ENCODE results near the gene PDE4B.
"Not testable (repeated sequence)": the region's sequence is repeated elsewhere in the genome, so short reads cannot be mapped to it uniquely, and the experiment has no call there.

The PDE4B gene

DNA sequence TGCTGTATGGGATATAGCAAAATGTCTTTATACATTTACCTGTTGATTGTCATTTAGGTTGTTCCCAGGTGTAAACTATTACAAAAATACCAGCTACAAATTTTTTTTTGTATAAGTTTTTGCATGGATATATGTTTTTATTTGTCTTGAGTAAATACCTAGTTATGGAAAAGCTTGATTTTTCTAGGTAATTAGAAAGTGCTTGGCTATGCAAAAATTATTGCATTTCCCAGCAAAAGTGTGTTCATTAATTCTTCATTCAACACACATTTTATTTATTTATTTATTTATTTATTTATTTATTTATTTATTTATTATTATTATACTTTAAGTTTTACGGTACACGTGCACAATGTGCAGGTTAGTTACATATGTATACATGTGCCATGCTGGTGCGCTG lies 22.1 kb downstream of the PDE4B start:
- no peak for DNase-seq (ENCODE audit: low spot score)

DNA sequence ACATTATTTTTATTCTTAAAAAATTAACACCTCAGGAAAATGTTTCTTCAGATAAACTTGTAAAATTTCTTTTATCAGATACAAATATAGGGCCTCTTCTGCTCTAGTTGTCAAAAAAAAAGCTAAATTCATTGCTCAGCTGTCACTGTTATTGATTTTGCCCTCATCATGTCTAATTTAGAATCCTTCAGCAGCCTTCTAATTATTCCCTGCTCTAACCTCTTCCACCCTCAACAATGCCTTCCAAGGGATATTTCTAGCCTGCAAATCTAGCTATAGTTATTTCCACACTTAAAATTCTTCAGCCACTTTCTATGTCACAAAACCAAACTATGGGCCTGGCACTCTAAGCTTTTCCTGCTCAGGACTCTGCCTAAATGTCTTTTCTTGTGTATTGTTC lies 25.2 kb downstream of the PDE4B start:
- no peak for DNase-seq (ENCODE audit: low spot score)

DNA sequence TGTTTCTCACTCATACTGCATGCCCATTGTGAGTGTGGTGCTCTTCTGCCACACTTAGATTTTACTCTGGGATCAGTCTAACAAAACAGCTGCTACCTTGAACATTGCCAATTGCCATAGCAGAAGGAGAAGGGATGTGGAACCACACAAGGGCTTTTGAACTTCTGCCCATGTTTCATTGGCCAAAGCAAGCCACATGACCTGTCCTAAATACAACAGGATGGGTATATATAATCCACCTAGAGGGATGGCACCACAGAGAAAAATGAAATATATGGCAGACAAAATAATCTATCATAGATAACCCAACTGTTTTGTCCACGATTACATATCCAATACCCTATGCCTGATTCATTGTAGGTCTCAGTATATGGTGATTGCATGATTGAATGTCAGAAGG lies 26.3 kb downstream of the PDE4B start:
- DNase-seq (ENCODE audit: low spot score), result no peak

DNA sequence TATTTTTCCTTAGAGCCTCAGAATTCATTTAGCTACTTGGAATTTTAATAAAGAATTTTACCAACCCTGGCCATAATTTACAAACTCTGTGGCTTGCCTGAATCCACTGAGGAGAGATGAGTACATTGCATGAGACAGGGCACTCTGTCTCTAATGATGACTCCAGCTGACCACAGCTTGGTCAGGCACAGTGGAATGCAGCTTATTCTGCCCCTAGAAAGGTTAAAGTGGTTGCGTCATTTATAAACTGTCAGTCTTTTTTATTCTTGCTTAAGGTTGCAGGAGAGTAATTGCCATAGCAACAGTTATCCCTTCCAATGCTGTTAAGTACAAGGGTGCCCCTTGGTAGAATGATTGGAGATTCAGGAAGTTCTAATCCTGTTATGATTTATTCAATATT lies 28.3 kb downstream of the PDE4B start:
- no peak for DNase-seq (ENCODE audit: low spot score)

DNA sequence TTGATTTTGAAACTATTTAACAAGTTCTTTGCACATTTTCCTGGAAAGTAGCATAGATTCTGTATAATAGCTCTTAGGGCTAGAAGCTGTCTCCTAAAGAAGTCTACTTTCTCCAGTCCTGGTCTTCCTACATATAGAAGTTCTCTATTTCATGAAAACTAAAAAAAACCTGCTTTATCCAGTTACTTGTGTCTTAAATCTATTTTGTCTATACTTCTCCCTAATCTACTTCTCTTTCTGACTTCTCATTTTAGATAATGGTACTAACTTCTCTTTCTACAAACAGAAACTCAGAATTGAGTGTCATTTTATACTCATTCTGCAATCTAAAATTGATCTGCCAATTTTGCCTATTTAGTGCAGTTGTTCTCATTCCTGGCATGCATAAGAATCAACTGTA lies 28.7 kb downstream of the PDE4B start:
- no peak for DNase-seq (ENCODE audit: low spot score)

DNA sequence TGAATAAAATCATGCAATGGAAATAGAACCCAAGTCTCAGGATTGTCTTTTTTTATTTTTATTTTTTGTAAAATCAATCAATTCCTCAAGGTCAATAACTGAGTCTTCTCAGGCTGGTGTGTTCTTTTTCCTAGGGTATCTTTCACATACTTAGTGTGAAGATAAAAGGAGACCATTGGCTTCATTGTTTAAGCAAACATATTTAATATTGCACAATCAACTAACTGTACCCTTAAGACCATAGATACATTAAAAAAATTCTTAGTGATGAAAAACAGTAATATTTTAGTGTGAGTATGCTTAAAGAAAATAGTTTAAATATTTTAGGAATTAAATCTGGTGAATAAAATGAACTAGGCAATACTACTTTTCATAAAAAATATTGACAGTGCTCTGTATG lies 31.4 kb downstream of the PDE4B start:
- no peak for DNase-seq (ENCODE audit: low spot score)

DNA sequence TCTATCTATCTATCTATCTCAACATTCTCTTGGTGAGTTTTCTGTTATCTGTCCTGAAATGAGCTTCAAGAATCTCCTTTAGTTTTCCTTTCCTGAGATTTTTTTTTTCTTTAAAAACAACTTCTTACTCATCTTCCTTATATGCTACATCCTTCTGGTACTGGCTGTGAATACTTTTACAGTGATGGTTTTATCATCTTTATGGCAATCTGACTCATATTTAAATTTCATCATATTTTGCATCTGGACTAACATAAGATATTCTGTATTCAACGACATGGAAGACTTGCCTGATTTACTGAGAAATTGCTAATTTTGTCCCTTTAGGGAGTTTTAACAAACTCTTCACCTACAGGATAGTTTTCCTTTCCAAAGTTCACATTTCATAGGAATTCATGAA lies 33.0 kb downstream of the PDE4B start:
- DNase-seq (ENCODE audit: low spot score), result no peak

DNA sequence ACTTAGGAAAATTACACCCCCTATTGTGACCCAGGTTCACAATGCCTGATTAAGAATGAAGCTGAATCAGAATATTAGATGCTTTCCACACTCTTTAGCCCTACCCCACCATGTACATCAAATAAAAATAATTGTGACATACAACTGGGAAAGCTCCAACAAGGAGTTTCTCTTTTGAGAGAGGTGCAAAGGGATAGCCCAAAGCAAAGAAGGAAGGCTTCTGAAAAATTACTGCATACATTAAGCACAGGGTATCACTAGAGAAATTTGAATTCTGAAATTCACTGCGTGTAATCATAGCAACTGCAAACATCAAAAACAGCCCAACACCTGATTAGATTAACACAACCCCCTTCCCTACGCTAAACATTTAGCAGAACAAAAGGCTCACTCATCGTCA lies 34.1 kb downstream of the PDE4B start:
- DNase-seq (ENCODE audit: low spot score), result no peak

DNA sequence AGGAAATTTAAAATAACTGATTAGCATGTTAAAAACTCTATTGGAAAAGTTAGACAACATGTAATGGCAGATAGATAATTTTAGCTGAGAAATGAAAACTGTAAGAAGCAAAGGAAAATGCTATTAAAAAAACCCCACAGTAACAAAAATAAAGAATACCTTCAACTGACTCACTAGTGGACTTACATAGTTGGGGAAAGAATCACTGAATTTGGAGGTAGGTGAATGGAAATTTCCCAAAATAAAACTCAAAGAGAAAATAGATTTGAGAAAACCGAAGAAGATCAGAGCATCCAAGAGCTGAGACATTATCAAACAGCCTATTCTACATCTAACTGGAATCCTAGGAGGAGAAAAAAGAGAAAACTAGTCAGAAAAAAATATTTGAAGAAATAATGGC lies 34.7 kb downstream of the PDE4B start:
- DNase-seq (ENCODE audit: low spot score), result no peak

DNA sequence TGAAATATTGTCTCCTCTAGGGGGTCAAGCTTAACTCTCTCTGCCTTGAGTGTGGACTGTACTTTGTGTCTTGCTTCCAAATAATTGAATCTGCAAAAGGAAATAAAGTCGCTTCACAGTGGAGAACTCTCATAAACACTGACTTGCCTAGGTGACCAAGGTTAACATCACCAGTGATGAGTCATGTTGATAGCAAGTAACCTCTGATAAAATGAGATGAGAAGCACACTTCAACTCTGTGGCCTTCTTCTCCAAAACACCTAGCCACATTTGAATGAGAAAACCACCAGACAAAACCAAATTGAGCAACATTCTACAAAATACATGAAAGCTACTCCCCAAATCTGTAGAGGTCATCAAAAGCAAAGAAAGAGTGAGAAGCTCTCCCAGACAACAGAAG lies 37.6 kb downstream of the PDE4B start:
- no peak for DNase-seq (ENCODE audit: low spot score)

DNA sequence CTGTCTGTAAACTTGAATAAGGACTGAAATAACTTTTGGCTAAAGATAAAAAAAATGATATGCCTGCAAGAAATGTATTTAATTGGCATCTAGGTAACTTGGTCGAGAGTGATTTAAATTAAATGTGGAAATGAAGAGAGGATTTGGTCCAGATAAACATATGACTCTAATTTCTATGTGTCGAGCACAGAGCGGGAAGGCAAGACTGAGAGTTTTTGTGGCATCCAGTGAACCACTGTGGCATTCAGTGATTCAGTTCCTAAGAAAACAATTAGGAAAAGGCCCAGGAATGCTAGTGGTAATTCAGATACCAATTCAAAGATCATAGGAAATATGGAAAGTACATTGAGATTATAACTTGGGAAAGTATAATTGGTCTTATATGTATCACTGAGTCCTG lies 39.6 kb downstream of the PDE4B start:
- DNase-seq (ENCODE audit: low spot score), result no peak

DNA sequence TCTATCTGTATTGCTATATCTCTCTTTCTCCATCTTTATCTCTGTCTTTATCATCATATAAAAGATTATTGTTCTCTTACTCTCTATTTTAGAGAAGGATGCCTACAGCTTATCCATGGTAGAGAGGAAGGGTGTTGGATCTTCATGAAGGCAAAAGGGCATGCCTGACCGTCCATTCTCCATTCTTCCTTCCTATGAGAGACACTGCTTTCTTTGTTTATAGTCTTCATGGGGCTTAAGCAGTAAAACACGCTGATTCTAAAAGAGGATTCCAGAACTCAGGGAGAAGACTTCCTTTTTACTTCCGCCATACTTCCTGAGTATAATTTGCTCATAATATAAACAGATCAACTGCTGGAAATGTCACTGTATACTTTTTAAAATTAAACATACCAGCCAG lies 44.0 kb downstream of the PDE4B start:
- DNase-seq (ENCODE audit: low spot score), result no peak

DNA sequence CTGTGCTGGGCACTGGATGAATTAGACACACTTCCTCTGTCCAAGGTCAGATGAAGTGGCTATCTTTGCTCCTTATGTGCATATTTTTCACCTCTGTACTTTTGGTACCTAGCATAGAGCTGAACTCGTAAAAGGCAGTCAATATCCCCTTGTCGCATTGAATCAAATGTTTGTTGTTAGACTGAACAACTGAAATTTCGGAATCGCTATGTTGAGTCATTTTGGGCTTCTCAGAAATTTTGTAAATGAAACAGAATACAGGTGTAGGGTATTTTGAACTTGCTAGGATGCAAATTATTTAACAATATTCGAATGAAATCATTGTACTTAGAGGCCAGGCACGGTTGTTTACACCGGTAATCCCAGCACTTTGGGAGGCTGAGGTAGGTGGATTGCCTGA lies 48.0 kb downstream of the PDE4B start:
- no peak for DNase-seq (ENCODE audit: low spot score)

DNA sequence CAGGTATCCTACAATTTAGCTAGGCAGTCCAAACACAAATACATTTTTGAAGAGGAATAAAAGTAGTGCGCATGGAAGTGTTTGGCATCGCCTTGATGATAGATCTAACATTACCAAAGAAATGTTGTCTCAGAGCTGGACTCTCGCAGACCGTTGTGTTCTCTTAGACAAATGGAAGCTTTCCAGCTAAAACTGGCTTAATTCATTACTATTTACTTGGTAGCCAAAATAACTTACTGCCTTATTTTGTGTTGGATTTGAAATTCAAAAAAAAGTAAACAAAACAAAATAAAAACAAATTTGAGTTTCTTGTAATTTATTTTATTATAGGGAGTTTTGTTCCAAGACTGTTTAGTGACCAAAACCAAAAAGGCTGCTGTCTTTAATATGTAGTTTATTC lies 51.6 kb downstream of the PDE4B start:
- DNase-seq (ENCODE audit: low spot score), result no peak

DNA sequence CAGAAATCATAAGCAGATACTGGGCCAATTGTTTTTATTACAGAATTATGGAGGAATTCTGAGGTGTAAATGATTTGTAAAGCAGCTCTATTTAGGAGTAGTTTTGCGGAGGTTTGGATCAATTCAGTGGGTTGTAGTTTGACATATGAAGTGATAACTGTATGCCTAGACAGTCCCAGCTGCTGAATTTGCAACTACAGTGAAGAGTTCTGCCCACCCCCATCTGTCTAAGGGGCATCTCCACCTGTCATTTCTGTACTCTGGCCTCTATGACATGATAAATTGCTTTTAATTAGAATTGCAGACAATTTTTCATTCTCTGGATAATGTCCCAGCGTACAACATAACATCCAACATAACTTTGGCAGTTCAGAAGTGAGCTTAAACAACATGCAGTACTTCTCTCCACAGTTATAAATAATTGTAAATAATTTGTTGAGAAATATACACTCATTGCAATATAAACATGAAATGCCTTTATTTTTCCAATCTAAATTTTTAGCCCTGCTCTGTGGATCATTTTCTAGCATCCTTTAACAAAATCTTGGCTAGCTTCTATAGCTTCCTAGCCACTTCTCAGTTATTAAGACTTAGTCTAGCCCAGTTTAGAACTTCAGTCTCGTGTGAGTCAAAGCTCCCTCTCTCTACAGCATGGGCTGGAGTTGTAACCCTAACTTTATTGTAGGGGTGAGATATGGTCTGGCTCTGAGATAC lies 52.3 kb downstream of the PDE4B start:
- no peak for DNase-seq (ENCODE audit: low spot score)

DNA sequence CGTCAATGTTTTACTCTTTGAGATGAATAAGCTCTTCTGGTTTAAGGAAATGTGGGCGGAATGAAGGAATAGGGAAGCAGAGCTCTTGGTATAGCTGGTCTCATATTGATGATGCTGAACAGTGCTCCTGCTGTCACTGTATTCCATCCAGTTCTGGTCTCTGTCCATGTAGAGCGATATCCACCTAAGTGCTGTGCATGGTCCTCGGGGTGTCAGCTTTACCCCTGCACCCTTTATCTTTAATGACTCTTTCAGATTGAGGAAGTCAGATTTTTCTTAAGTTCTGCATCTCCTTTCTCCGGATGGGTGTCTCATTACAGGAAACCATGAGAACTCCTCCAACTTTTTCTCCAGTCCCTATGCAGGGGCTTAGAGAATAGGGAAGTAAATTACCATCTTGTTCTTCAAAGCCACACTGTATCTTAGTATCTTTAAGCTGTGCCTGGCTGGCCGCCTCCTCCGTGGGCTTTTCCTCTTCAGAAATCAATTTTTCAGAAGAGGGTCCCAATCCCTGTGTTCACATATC lies 52.9 kb downstream of the PDE4B start:
- no peak for DNase-seq (ENCODE audit: low spot score)

DNA sequence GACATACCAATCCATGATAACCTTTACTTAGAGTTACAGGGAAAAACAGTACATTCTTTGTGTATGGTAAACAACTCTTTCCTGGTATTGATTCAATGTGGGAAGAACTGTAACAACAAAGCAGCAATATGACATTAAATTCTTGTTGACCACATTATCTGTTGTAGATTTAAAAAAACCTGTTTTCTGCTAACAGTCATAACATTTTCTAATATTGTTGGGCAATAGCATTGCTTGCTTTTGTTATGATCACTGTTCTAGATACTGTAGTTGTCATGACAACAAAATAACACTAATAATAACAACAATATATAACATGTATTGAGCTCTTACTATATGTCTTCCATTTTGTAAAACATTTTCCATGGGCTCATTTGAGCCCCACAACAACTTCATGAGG lies 54.2 kb downstream of the PDE4B start:
- no peak for DNase-seq (ENCODE audit: low spot score)

DNA sequence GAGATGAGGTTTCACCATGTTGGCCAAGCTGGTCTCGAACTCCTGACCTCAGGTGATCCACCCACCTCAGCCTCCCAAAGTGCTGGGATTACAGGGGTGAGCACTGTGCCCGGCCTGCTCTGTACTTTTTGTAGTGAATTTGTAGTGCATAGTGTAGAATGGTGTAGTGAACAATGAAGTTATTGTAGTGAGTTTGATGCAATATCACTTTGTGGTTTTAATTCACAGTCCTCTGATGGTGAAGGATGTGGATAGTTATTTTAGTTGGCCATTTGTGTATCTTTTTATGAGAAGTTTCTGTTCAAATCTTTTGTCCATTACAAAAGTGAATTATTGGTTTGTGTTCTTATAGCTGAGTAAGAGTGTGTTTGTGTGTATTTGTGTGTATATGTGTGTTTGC lies 57.6 kb downstream of the PDE4B start:
- no peak for DNase-seq (ENCODE audit: low spot score)

DNA sequence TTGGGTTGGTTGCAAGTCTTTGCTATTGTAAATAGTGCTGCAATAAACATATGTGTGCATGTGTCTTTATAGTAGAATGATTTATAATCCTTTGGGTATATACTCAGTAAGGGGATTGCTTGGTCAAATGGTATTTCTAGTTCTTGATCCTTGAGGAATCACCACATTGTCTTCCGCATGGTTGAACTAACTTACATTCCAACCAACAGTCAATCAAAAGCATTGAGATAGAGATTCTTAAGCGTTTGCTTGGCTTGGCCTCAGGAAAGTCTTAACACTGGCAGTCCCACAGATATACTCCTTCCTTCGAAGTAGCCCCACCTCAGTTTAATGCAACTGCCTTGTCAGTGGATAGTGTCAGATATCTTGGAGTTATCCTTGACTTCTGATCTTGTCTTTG lies 63.9 kb downstream of the PDE4B start:
- not testable (repeated sequence) for DNase-seq (ENCODE audit: low spot score)

DNA sequence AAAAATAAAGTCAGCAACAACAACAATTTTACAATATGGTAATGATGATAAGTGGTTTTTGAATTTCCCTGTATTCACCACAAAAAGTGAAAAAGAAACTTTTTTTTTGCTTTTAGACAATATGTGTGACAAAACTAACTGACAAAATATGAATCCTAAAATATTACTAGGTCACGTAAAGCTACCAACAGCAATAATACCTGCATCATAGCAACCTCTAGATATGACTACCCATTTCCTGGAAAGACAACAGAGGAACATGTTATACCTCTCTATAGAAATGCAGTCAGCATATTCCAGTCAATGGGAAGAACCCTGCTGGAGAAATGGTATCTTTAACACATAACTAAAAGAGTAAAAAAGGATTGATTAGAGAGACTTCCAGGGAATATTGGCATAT lies 73.7 kb downstream of the PDE4B start:
- DNase-seq (ENCODE audit: low spot score), result no peak

DNA sequence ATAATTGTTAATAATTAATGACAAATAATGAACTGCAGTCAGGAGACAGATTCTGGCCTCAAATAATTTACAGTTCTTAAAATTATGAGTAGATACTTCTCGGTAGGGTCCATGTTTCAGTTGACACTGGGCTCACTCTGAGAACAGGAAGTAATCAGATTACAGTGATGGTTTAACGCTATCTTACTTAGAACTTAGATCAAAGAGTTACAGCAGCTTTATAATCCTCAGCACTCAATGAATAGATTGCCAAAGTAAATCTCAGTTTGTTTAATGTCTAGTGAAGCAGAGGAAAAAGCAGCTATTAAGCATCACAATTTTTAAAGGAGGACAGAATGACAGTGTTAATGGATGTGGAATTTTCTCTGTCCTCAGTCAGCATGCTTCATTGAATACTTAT lies 79.6 kb downstream of the PDE4B start:
- no peak for DNase-seq (ENCODE audit: low spot score)

DNA sequence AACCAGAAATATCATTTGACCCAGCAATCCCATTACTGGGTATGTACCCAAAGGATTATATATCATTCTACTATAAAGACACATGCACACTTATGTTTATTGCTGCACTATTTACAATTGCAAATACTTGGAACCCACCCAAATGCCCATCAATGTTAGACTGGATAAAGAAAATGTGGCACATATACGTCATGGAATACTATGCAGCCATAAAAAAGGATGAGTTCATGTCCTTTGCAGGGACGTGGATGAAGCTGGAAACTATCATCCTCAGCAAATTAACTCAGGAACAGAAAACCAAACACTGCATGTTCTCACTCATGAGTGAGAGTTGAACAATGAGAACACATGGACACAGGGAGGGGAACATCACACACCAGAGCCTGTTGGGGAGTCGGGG lies 85.6 kb downstream of the PDE4B start:
- not testable (repeated sequence) for DNase-seq (ENCODE audit: low spot score)

DNA sequence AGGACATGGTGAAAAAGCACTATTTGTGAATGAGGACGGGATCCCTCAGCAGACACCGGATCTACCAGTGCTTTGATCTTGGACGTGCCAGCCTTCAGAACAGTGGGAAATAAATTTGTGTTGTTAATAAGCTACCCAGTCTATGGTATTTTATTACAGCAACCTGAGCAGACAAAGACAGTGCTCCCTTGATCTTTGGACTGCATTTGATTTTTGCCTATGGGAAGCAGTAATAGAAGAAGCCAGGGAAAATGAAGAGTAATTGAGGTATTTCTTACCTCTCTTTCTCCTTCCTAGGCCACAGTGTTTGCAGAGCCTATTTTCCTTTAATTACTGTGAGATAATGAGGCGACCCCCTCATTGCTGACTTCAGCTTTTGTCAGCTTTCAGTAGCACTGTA lies 87.9 kb downstream of the PDE4B start:
- no peak for DNase-seq (ENCODE audit: low spot score)

DNA sequence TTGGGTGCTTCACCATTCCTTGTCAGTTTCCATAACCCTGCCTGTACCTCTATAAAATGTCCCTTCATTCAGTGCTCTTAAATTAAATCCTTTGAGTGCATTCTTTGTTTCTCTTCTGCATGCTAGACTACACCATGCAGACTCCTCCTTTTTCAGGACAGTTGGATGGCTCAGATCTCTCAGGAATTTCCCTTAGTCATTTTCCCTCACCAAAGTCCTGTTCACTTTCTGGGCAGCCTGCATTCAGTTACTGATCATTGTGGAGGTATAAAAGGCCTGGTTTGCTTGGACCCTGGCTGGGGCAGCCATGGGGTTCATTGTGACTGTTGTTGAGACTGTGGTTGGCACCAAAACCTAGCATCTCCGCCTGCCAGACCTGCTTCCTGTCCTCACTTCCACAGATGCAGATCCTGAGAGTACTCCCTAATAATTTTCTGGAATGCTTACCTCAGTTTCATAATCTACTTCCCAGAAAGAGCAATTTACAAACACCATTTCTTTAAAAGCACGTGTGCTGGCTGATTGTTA lies 88.4 kb downstream of the PDE4B start:
- DNase-seq (ENCODE audit: low spot score), result no peak

All from CD4-positive, alpha-beta T cell treated with Interleukin-6 at 100 ng/mL for 8 hours (primary cell).